Fibroblast of the conjunctiva (primary cell): Measurements from ENCODE around the gene DNAH6.

Experiments
- DNase-seq: peaks from one replicate; pipeline ENCODE4 v3.0.0-alpha.2; 2010; ENCODE audit warnings: low read depth

DNAH6 gene

DNA sequence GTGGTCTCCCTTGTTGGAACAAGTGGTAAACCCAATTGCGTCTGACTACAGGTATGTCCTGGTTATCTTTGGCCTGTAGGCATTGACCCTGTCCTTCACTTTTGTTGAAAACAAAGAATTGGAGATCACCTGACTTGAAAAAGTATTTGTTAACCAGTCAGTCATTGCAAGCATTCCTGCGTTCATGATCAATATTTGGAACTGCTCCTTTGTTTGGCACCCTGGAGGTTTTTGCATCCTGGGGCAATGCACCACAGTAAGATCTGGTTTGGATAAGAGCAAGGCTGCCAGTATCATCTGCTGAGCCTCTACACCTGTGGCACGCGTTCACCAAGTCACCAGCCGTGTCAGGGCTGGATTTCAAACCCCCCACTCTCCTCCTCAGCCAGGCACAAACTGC, 115.7 kb downstream of the DNAH6 start:
- no peak for DNase-seq

DNA sequence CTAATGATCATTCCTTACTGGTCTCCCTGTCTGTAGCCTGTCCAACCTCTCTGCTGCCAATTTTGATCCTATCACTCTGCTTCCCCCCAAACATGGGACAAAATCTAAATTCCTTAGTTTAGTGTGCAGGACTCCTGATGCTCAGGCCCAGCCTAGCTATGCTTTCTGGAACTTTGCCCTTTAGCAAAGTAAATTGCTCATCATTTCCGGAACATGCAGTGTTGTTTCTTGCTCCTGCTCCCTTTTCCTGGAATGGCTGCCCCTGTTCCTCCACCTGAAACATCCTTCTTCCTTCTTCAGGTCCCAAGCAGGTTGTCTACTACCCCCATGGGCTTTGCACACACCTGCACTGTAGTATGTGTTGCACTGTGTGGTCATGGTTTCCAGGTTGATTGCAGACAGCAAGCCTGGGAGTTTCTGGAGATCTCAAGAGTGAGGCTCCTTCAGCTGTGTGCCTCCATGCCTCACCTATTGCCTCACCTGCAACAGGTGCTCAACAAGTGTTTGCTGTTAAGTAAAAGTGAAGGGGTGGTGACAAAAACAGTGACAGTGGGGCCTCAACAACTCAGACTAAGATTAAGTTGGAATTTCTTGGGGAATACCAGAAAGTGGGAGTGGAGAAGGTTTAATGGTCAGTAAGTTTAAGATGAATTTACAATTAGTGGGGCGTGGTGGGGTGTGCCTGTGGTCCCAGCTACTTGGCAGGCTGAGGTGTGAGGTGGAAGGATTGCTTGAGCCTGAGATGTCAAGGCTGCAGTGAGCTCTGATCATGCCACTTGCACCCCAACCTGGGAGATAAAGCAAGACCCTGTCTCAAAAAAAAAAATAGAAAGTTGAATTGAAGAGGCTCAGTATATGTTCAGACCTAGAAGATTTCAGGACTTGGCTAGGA, 120.0 kb downstream of the DNAH6 start:
- no peak for DNase-seq

DNA sequence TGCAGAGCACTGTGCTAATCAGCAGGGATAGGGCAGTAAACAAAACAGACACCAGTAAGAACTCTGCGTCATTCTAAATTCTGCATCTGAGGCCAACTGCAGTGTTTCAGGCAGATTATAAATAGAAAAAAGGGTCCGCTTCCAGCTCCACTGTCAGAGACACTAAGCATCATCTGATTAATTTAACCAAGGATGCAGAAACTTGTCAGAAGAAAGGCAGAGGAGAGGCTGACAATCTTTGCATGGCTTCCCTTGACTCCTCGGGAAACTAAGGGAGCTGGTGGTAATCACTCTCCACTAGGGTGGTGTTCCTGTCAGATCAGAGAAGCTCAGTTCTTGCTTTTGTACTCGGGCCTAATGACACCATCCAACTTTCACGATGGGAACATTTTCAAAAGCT, 123.5 kb downstream of the DNAH6 start:
- DNase-seq = no peak

- no peak for DNase-seq
Measured at GRCh38 chr2:84640411-84640810, 124.1 kb downstream of the DNAH6 start.

GRCh38 chr2:84641021-84641420, 124.7 kb downstream of the DNAH6 start:
- no peak for DNase-seq

- no peak for DNase-seq
Measured at GRCh38 chr2:84643991-84644390, 127.7 kb downstream of the DNAH6 start.

DNA sequence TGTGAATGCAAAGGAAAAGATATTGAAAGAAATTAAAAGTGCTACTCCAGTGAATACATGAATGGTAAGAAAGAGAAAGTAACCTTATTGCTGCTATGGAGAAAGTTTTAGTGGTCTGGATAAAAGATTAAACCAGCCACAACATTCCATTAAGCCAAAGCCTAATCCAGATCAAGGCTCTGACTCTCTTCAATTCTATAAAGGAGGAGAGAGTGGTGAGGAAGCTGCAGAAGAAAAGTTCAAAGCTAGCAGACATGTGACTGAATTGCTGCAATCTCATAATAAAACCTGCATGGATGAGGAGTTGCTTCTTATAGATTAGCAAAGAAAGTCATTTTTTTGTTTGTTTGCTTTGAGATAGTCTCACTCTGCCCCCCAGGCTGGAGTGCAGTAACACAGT, 130.2 kb downstream of the DNAH6 start:
- DNase-seq = no peak

- no peak for DNase-seq
Measured at GRCh38 chr2:84647267-84647666, 131.0 kb downstream of the DNAH6 start.

GRCh38 chr2:84649058-84649457, 132.8 kb downstream of the DNAH6 start:
- no peak for DNase-seq

DNA sequence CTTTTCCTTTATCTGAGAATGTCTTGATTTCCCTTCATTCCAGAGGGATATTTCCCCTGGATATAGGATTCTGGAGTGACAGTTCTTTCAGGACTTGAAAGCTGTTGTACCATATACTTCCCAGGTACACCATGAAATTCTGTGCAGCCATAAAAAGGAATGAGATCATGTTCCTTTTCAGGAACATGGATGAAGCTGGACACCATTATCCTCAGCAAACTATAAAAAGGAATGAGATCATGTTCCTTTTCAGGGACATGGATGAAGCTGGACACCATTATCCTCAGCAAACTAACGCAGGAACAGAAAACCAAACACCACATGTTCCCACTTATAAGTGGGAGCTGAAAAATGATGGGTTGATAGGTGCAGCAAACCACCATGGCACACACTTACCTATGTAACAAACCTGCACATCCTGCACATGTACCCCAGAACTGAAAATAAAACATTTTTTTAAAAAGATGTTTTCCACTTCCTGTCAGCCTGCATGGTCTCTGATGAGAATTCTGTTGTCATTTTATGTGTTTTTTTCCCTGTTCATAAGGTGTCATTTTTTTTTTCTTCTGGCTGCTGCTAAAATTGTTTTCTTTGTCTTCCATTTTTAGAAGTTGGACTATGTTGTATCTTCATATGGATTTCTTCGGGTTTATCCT, 133.3 kb downstream of the DNAH6 start:
- no peak for DNase-seq

DNA sequence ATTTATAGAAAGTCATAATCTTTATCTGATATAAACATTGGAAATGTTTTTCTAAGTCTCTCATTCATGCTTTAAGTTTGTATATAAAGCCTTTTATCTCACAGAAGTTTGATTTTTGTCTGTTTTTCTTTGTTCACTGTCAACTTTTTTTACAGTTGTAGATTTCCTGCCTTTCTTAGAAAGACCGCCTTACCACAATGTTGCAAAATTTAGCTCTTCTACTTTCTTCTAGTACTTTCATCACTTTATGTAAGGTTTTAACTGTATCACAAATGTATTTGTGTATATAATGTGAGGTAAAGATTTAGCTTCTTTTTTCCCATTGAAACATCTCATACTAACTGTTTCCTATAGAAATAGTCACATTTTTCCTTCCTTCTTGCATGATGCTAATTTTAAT, 136.1 kb downstream of the DNAH6 start:
- DNase-seq = no peak

- no peak for DNase-seq
Measured at GRCh38 chr2:84653302-84653701, 137.0 kb downstream of the DNAH6 start.

DNA sequence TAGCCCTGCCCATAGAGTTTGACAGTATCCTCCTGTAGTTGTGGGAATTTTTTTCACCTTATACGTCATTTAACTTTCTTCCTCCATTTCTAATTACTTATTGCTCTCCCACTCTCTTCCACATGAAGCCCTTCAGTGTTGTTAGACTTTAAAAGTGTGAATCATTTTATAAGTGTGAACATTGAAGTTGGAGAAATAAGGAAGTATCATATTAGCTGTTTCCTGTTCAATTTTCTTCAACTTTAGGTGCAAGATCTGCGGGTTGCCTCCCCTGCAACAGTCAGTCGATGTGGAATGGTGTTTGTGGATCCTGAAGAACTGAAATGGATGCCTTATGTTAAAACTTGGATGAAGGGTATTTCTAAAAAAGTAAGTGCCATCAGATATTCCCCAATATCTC, 138.1 kb downstream of the DNAH6 start:
- no peak for DNase-seq

GRCh38 chr2:84669122-84669521, 152.8 kb downstream of the DNAH6 start:
- no peak for DNase-seq

DNA sequence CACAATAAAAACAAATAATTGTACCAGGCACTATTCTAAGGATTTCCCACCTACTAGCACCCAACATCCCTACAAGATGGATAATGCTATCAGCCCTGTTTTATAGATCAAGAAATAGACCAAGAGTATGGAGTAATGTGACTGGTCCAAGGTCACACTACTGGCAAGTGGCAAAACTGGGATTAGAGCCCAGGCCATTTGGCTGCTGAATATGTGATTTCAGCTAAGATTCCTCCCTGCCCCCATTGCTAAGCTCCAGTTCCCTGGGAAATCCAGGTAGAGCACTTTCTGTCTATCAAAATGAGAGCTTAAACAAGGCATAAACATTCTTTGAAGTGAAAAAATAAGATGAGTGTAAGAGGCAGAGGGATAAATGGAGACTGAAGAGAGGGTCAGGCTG, 157.8 kb downstream of the DNAH6 start:
- no peak for DNase-seq

- DNase-seq = no peak
Measured at GRCh38 chr2:84674586-84674985, 158.3 kb downstream of the DNAH6 start.

DNA sequence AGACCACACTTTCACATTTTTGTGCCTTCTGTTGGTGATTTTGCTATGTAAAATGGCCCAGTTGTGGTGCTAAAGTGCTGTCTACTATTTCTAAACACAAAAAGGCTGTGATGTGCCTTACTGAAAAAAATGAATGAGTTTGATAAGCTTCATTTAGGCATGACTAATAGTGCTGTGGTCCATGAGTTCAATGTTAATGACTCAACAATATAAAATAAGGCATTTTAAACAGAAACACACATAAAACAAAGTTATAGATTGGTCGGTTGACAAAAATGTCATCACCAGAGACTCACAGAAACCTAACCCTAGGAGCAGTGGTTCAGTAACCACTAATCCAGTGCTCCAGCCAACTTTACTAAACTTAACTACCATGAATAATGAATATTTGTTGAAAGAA, 160.0 kb downstream of the DNAH6 start:
- no peak for DNase-seq

DNA sequence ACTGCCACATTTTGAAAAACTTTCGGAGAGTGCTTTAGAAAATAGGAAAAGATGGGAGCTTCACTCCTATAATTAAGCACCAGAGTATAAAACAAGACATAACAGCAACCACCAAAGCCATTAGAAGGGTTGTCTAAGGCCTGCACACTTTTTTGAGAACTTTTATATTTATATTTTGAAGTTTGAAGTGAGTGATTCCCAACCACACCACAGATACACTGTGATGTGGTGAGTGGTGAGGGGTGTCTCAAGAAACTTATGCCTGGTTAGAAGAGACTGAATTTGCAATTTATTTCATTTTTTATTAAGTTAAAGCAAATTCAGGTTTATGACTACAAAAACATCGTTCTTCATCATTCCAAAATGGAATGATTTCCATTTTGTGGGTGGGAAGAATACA, 161.9 kb downstream of the DNAH6 start:
- no peak for DNase-seq

- DNase-seq = no peak
Measured at GRCh38 chr2:84686783-84687476, 170.6 kb downstream of the DNAH6 start.

DNA sequence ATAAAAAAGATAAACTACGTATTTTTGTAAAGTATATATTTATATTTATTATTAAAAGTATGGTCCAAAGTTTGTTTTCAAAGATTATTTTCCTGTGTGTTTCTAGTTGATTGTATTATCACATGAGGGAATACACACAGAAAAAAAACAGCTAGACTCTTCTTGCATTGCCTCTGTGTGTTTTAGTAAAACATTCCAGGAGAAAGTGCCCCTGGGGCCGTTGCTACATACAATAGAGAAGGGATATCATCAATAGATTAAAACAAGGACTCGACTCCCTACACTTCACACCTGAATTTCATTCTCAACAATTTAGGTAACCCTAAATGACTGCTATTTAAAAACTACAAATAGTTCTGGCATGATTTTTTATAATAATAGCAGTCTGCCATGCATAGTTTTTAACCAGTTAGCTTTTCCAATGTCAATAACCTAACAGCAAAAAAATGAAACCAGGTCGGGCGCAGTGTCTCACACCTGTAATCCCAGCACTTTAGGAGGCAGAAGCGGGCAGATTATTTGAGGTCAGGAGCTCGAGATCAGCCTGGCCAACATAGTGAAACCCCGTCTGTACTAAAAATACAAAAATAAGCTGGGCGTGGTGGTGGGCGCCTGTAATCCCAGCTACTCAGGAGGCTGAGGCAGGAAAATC, 171.3 kb downstream of the DNAH6 start:
- no peak for DNase-seq

DNA sequence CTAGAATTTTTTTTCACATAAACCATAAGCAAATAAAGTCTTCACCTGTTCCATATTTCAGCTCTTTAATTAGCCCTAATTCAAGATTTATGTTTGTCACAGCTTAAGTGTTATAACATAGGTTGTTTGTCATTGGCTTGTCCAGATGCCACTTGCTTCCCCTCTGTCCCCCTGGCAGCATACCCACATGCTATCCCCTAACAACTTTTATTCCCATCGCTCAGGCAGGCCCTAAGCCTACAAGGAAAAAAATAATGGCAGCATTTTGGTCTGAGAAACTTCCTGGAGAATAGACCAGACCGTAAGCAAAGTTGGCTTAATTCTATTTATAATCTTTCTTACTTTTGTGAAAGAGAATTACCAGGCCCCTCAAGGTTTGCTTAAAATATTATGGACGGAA, 173.9 kb downstream of the DNAH6 start:
- no peak for DNase-seq

GRCh38 chr2:84694088-84694622, 177.9 kb downstream of the DNAH6 start:
- no peak for DNase-seq
